ENCODE results near the gene FGD2. TPM values are rescaled to one million over a fixed set of nuclear protein-coding genes. Genes with fewer than 3 reads are reported as not detected.

Gene FGD2
- total and polyA plus RNA-seq, 9 of the 15 experiments (the other 6 are each of a cell fraction or from before 2014, with no cell fraction given) = 0.09 TPM; not detected in 8

DNA sequence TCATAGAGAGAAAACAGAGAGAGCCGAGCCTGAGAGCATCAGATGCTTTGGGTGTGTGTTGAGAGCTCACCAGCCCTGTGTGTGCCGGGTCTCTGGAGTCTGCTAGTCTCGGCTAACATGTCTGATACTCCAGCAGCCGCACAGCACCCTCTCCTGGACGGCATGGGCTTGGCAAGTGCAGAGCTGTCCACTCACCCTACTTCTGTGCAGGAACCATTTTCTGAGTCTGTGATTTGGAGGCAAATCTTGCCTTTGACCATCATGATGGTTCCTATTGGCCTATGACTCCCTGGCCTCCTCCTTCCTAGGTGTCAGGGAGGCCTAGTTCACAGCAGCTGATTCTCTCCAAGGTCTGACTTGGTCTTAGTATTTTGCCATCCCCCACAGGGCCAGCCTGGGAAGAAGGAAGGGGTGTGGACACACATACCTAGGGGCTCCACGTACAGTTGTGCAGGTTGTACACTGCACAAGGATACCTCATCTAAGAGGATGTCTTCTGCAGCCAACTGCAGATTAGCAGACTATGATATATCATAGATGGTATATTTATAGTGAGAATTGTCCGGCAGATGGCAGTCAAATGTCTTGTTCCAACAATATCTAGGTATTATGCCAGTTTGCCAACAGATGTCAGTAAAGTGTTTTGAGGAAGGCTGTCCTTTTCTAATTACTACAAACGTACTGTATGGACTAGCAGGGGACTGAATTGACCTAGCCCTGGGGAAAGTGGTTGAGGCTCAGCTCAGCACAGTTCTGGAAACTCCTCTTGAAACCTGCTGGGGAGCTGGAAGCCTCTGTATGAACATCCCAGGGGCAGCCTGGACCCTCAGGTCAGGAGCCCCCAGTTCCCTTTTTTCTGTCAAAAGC lies 13.0 kb downstream of the FGD2 start (continued):
- TF ChIP-seq, protein P1, sequence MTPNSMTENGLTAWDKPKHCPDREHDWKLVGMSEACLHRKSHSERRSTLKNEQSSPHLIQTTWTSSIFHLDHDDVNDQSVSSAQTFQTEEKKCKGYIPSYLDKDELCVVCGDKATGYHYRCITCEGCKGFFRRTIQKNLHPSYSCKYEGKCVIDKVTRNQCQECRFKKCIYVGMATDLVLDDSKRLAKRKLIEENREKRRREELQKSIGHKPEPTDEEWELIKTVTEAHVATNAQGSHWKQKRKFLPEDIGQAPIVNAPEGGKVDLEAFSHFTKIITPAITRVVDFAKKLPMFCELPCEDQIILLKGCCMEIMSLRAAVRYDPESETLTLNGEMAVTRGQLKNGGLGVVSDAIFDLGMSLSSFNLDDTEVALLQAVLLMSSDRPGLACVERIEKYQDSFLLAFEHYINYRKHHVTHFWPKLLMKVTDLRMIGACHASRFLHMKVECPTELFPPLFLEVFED (CRISPR knock-in tag; conservative IDR thresholded peaks at IDR 0.05) = no peak
- no peak for TF ChIP-seq ZNF140 (CRISPR knock-in tag; IDR thresholded peaks at IDR 0.05)
- peak; percentile 6; the same call in 1 of the 2 replicates for TF ChIP-seq ZNF79 (CRISPR knock-in tag; IDR thresholded peaks at IDR 0.05; ENCODE audit: low read depth)
- no peak for TF ChIP-seq POLR2G (IDR thresholded peaks at IDR 0.05; ENCODE audit: low read depth, low read length)
- TF ChIP-seq NR2C1 (IDR thresholded peaks at IDR 0.05) = no peak
- TF ChIP-seq NR2C1 (tag; IDR thresholded peaks at IDR 0.05) = no peak
- TF ChIP-seq, protein P2, sequence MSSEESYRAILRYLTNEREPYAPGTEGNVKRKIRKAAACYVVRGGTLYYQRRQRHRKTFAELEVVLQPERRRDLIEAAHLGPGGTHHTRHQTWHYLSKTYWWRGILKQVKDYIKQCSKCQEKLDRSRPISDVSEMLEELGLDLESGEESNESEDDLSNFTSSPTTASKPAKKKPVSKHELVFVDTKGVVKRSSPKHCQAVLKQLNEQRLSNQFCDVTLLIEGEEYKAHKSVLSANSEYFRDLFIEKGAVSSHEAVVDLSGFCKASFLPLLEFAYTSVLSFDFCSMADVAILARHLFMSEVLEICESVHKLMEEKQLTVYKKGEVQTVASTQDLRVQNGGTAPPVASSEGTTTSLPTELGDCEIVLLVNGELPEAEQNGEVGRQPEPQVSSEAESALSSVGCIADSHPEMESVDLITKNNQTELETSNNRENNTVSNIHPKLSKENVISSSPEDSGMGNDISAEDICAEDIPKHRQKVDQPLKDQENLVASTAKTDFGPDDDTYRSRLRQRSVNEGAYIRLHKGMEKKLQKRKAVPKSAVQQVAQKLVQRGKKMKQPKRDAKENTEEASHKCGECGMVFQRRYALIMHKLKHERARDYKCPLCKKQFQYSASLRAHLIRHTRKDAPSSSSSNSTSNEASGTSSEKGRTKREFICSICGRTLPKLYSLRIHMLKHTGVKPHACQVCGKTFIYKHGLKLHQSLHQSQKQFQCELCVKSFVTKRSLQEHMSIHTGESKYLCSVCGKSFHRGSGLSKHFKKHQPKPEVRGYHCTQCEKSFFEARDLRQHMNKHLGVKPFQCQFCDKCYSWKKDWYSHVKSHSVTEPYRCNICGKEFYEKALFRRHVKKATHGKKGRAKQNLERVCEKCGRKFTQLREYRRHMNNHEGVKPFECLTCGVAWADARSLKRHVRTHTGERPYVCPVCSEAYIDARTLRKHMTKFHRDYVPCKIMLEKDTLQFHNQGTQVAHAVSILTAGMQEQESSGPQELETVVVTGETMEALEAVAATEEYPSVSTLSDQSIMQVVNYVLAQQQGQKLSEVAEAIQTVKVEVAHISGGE (CRISPR knock-in tag; IDR thresholded peaks at IDR 0.05) = peak in 1 of 3 experiments; percentile 39; a peak in 1 of 6 replicates
- TF ChIP-seq, protein P3, sequence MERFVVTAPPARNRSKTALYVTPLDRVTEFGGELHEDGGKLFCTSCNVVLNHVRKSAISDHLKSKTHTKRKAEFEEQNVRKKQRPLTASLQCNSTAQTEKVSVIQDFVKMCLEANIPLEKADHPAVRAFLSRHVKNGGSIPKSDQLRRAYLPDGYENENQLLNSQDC (CRISPR knock-in tag; IDR thresholded peaks at IDR 0.05) = no peak
- TF ChIP-seq ZNF197 (CRISPR knock-in tag; IDR thresholded peaks at IDR 0.05; ENCODE audit: low read depth) = no peak
- TF ChIP-seq, protein P4, sequence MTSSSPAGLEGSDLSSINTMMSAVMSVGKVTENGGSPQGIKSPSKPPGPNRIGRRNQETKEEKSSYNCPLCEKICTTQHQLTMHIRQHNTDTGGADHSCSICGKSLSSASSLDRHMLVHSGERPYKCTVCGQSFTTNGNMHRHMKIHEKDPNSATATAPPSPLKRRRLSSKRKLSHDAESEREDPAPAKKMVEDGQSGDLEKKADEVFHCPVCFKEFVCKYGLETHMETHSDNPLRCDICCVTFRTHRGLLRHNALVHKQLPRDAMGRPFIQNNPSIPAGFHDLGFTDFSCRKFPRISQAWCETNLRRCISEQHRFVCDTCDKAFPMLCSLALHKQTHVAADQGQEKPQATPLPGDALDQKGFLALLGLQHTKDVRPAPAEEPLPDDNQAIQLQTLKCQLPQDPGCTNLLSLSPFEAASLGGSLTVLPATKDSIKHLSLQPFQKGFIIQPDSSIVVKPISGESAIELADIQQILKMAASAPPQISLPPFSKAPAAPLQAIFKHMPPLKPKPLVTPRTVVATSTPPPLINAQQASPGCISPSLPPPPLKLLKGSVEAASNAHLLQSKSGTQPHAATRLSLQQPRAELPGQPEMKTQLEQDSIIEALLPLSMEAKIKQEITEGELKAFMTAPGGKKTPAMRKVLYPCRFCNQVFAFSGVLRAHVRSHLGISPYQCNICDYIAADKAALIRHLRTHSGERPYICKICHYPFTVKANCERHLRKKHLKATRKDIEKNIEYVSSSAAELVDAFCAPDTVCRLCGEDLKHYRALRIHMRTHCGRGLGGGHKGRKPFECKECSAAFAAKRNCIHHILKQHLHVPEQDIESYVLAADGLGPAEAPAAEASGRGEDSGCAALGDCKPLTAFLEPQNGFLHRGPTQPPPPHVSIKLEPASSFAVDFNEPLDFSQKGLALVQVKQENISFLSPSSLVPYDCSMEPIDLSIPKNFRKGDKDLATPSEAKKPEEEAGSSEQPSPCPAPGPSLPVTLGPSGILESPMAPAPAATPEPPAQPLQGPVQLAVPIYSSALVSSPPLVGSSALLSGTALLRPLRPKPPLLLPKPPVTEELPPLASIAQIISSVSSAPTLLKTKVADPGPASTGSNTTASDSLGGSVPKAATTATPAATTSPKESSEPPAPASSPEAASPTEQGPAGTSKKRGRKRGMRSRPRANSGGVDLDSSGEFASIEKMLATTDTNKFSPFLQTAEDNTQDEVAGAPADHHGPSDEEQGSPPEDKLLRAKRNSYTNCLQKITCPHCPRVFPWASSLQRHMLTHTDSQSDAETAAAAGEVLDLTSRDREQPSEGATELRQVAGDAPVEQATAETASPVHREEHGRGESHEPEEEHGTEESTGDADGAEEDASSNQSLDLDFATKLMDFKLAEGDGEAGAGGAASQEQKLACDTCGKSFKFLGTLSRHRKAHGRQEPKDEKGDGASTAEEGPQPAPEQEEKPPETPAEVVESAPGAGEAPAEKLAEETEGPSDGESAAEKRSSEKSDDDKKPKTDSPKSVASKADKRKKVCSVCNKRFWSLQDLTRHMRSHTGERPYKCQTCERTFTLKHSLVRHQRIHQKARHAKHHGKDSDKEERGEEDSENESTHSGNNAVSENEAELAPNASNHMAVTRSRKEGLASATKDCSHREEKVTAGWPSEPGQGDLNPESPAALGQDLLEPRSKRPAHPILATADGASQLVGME (CRISPR knock-in tag; IDR thresholded peaks at IDR 0.05) = 0 out of 2 replicates have a peak, but pooled peaks have one; percentile 40
- TF ChIP-seq SIN3B (IDR thresholded peaks at IDR 0.05; ENCODE audit: low read depth) = no peak
- TF ChIP-seq ZNF212 (CRISPR knock-in tag; IDR thresholded peaks at IDR 0.05) = no peak
- TF ChIP-seq ZNF778 (CRISPR knock-in tag; IDR thresholded peaks at IDR 0.05) = no peak
